ENCODE data around the gene CLCN7. TPM values are rescaled to one million over a fixed set of nuclear protein-coding genes. Genes with fewer than 3 reads are reported as not detected.

Gene CLCN7
- total and polyA plus RNA-seq, 9 of the 15 experiments (the other 6 are each of a cell fraction or from before 2014, with no cell fraction given): 0.06 to 126 (median 18.7) TPM

GRCh38 chr16:1408171-1408837 is 66.5 kb downstream of the CLCN7 start (continued):
- TF ChIP-seq SNRNP70 (optimal IDR thresholded peaks at IDR 0.05; ENCODE audit: low read depth, low read length): no peak
- TF ChIP-seq TOE1 (IDR thresholded peaks at IDR 0.05; ENCODE audit: borderline replicate concordance): peak; percentile 91
- no peak for TF ChIP-seq TOE1 (CRISPR knock-in tag; IDR thresholded peaks at IDR 0.05; ENCODE audit: borderline replicate concordance, low read depth)
- TF ChIP-seq BCOR (IDR thresholded peaks at IDR 0.05): no peak
- TF ChIP-seq, protein P1, sequence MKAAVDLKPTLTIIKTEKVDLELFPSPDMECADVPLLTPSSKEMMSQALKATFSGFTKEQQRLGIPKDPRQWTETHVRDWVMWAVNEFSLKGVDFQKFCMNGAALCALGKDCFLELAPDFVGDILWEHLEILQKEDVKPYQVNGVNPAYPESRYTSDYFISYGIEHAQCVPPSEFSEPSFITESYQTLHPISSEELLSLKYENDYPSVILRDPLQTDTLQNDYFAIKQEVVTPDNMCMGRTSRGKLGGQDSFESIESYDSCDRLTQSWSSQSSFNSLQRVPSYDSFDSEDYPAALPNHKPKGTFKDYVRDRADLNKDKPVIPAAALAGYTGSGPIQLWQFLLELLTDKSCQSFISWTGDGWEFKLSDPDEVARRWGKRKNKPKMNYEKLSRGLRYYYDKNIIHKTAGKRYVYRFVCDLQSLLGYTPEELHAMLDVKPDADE (conservative IDR thresholded peaks at IDR 0.05; ENCODE audit: control insufficient read depth, low read depth, low read length): 0 out of 2 replicates have a peak, but pooled peaks have one; percentile 48
- peak; percentile 99 for TF ChIP-seq USF2 (CRISPR knock-in tag; IDR thresholded peaks at IDR 0.05)
- TF ChIP-seq MAX (CRISPR knock-in tag; IDR thresholded peaks at IDR 0.05): peak; percentile 66
- TF ChIP-seq ZBTB9 (CRISPR knock-in tag; IDR thresholded peaks at IDR 0.05): no peak
- TF ChIP-seq CBFA2T2 (conservative IDR thresholded peaks at IDR 0.05): peak; percentile 76
- peak; percentile 63 for TF ChIP-seq NEUROD1 (IDR thresholded peaks at IDR 0.05; ENCODE audit: borderline replicate concordance, low read depth, low read length, partially characterized antibody)
- TF ChIP-seq HNRNPH1 (optimal IDR thresholded peaks at IDR 0.05; ENCODE audit: low read depth, low read length): no peak
- 0 out of 2 replicates have a peak, but pooled peaks have one; percentile 6 for TF ChIP-seq JUND (IDR thresholded peaks at IDR 0.05; ENCODE audit: borderline replicate concordance, low read depth, low read length)
- no peak; the same call in 2 of the 3 replicates for TF ChIP-seq JUND (tag; IDR thresholded peaks at IDR 0.05; ENCODE audit: borderline replicate concordance, low read depth, low read length)
- peak; percentile 93 to 96 for TF ChIP-seq MAZ (CRISPR knock-in tag; conservative IDR thresholded peaks at IDR 0.05 in 1 of 2, IDR thresholded peaks at IDR 0.05 in 1 of 2)
- TF ChIP-seq POLR2A (conservative IDR thresholded peaks at IDR 0.05): no peak
- TF ChIP-seq SP1 (CRISPR knock-in tag; IDR thresholded peaks at IDR 0.05): peak; percentile 95
- TF ChIP-seq USF1 (CRISPR knock-in tag; IDR thresholded peaks at IDR 0.05): peak; percentile 97
- TF ChIP-seq HDAC1 (IDR thresholded peaks at IDR 0.05): peak in 1 of 2 experiments; percentile 88; a peak in 2 of 4 replicates
- 0 out of 2 replicates have a peak, but pooled peaks have one; percentile 49 for TF ChIP-seq MTA3 (IDR thresholded peaks at IDR 0.05; ENCODE audit: borderline replicate concordance)
- TF ChIP-seq RBM25 (IDR thresholded peaks at IDR 0.05; ENCODE audit: low read depth, low read length, severe bottlenecking): peak; percentile 96
- TF ChIP-seq POLR2AphosphoS2 (IDR thresholded peaks at IDR 0.05; ENCODE audit: low read length): peak; percentile 55; the same call in 1 of the 2 replicates
- no peak for TF ChIP-seq ZKSCAN1 (IDR thresholded peaks at IDR 0.05; ENCODE audit: low read depth, low read length)
- peak; percentile 100 for TF ChIP-seq VEZF1 (CRISPR knock-in tag; IDR thresholded peaks at IDR 0.05)

All from K562 (cell line).